GM12878 (cell line): ENCODE data around the gene SLC1A1.

Source experiments
- TAF1 ChIP-seq: IDR thresholded peaks from 2 replicates; pipeline ENCODE4 v1.6.1; 2011; ENCODE audit warnings: mild to moderate bottlenecking, low read depth, low read length, borderline replicate concordance
- TF ChIP-seq, protein P1 (sequence below): fragments of 450-650 bp; IDR thresholded peaks from 2 replicates; pipeline ENCODE4 v1.6.1; 2017; ENCODE audit warnings: antibody characterized with exemption, mild to moderate bottlenecking, moderate library complexity

DNA sequence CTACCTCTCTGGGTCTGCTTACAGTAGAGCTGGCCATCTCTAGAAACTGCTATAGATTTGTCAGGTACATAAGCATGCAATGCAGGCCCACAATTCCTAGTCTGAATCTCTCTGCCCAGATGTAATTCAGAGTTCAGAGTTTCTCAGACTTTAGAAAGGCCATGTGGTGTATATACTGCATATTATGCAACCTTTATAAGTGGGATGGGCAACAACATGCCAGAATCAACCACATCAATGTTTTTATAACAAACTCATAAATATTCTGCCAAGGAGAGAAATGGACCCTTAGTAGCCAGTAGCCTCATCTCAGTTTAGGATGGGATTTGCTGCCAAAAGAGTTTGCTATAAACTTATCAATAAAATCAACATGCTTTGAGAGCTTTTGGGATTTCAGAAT is 78.8 kb downstream of the SLC1A1 start:
- TF ChIP-seq TAF1, result no peak
- TF ChIP-seq, protein P1, sequence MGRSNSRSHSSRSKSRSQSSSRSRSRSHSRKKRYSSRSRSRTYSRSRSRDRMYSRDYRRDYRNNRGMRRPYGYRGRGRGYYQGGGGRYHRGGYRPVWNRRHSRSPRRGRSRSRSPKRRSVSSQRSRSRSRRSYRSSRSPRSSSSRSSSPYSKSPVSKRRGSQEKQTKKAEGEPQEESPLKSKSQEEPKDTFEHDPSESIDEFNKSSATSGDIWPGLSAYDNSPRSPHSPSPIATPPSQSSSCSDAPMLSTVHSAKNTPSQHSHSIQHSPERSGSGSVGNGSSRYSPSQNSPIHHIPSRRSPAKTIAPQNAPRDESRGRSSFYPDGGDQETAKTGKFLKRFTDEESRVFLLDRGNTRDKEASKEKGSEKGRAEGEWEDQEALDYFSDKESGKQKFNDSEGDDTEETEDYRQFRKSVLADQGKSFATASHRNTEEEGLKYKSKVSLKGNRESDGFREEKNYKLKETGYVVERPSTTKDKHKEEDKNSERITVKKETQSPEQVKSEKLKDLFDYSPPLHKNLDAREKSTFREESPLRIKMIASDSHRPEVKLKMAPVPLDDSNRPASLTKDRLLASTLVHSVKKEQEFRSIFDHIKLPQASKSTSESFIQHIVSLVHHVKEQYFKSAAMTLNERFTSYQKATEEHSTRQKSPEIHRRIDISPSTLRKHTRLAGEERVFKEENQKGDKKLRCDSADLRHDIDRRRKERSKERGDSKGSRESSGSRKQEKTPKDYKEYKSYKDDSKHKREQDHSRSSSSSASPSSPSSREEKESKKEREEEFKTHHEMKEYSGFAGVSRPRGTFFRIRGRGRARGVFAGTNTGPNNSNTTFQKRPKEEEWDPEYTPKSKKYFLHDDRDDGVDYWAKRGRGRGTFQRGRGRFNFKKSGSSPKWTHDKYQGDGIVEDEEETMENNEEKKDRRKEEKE, result no peak
